ENCODE data around the gene NAGPA.

The NAGPA gene

DNA sequence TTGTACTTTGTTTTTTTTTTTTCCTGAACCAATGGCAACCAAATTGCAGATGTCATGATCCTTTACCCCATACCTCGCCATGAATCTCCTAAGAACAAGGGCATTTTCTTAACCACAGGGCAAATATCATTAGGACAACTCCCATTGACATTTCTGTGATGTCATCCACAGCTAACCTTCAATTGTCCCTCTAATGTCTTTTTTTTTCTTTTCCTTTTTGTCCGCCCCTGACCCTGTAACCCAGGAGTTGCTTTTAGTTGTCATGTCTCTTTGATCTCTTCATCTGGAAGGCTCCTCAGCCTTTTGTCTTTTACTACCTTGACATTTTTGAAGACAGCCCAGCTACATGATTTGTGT, 410 bp upstream of the NAGPA start:
- Mint-ChIP-seq H3K9me3 (no peaks in the 10 kb centered on the region), H3K27me3 (ENCODE audit: low read depth, poor library complexity) (peaks cover 21% of the 10 kb centered on the region), H3K4me3 (peak overlapping the region; percentile 90), H3K4me1 (peaks cover 30% of the 10 kb centered on the region), H3K36me3 (ENCODE audit: low read depth) (no peaks in the 10 kb centered on the region), H3K27ac (no peak overlapping the region)
- DNase-seq = no peak
- TF ChIP-seq, protein P1, sequence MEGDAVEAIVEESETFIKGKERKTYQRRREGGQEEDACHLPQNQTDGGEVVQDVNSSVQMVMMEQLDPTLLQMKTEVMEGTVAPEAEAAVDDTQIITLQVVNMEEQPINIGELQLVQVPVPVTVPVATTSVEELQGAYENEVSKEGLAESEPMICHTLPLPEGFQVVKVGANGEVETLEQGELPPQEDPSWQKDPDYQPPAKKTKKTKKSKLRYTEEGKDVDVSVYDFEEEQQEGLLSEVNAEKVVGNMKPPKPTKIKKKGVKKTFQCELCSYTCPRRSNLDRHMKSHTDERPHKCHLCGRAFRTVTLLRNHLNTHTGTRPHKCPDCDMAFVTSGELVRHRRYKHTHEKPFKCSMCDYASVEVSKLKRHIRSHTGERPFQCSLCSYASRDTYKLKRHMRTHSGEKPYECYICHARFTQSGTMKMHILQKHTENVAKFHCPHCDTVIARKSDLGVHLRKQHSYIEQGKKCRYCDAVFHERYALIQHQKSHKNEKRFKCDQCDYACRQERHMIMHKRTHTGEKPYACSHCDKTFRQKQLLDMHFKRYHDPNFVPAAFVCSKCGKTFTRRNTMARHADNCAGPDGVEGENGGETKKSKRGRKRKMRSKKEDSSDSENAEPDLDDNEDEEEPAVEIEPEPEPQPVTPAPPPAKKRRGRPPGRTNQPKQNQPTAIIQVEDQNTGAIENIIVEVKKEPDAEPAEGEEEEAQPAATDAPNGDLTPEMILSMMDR (IDR thresholded peaks at IDR 0.05) = no peak

DNA sequence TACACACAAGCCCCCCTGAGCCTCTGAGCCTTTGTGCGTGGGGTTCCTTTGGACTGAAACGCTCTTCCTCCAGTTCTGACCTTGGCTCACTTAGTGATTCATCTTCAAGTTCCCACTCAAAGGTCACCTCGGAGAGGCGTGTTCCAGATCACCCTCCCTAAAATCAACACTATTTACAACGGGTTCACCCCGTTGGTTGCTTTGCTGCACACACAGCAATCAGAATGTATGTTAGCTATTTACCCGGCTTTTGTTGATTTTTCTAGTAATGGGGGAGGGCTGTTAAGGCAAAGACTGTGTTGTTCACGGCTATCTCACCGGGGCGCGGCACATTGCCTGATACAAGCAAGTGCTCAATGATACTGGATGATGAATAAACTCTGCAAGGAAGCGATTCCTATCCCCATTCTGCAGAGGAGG, 977 bp downstream of the NAGPA start:
- Mint-ChIP-seq H3K27me3 (ENCODE audit: low read depth, poor library complexity) (peaks cover 14% of the 10 kb centered on the region), H3K36me3 (ENCODE audit: low read depth) (no peaks in the 10 kb centered on the region), H3K4me3 (peak overlapping the region; percentile 90), H3K27ac (no peak overlapping the region), H3K4me1 (peaks cover 30% of the 10 kb centered on the region), H3K9me3 (no peaks in the 10 kb centered on the region)
- TF ChIP-seq, protein P1 (IDR thresholded peaks at IDR 0.05) = no peak
- DNase-seq = no peak

DNA sequence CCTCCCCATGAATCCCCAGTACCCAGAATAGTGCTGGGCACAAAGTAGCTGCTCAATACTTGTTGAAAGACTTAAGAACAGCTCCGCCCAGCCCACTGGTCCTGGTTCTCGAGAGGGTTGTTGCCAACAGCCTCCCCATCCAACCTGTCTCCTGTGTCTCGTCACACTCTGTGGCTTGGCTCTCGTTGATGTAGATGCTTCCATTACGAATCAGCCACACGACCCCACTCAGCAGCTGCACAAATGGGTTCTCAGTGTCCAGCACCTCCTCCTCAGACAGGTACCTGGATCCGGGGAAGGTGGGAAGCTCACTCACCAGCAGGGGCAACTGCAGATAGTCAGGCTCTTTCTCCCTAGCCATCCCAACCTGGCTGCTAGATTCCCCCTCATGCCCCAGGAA, 2.1 kb downstream of the NAGPA start:
- Mint-ChIP-seq H3K27ac (no peak overlapping the region), H3K36me3 (ENCODE audit: low read depth) (no peaks in the 10 kb centered on the region), H3K4me3 (peak overlapping the region; percentile 72), H3K27me3 (ENCODE audit: low read depth, poor library complexity) (peaks cover 8% of the 10 kb centered on the region), H3K9me3 (no peaks in the 10 kb centered on the region), H3K4me1 (peaks cover 30% of the 10 kb centered on the region)
- TF ChIP-seq, protein P1 (IDR thresholded peaks at IDR 0.05) = no peak
- DNase-seq = no peak

DNA sequence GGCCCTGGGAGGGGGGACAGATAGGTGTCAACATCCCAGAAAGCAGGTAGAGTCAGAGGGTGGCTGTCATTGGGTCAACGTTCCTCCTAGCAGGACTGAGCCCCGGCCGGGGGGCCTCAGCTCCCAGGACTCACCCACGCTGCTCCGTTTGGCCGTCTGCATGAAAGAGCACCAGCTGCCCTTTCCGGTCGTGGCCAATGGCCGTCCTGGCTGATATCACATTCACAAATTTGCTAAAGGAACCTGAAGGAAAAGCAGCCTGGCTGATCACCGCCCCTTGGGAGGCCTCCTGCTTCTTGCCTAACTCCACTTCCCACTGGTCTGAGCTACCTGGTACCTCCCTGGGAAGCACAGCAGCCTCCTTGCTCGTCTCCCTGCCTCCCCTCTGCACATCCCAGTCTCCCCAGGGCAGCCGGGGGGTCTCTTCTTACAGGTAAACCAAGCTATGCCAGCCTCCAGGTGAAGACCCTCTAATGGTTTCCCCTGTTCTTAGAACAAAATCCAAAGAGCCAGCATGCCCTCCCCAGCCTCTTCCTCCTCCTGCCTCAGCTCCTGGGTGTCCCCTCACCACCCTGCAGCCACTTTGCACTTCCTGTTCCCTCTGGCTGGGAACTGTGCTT, 3.4 kb downstream of the NAGPA start:
- Mint-ChIP-seq H3K9me3 (no peaks in the 10 kb centered on the region), H3K36me3 (ENCODE audit: low read depth) (no peaks in the 10 kb centered on the region), H3K4me3 (no peak overlapping the region), H3K4me1 (peaks cover 23% of the 10 kb centered on the region), H3K27me3 (ENCODE audit: low read depth, poor library complexity) (peaks cover 7% of the 10 kb centered on the region), H3K27ac (no peak overlapping the region)
- DNase-seq = no peak
- TF ChIP-seq, protein P1 (IDR thresholded peaks at IDR 0.05) = no peak

DNA sequence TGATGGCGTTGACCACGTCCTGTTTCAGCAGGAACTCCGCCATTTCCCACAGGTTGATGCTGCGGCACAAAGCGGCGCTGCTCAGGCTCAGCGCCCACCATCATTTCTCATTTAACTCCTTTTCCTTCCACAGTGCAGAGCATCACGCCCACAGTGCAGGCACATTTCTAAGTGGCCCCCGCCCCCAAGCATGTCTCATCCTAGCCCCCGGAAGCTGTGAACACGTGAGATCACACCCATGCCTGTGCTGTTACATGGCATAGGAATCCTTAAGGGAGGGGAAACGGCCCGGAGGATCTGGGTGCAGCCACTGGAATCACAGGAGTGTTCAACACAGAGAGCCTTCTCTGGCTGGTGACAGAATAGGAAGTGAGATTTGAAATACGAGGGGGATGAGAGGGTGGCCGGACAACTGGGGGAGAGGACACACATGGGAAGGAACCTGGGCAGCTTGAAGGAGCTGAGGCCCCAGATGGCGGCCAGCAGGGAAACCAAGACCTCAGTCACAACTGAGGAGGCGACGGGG, 4.7 kb downstream of the NAGPA start:
- Mint-ChIP-seq H3K4me3 (no peak overlapping the region), H3K27me3 (ENCODE audit: low read depth, poor library complexity) (peaks cover 7% of the 10 kb centered on the region), H3K9me3 (no peaks in the 10 kb centered on the region), H3K4me1 (peaks cover 9% of the 10 kb centered on the region), H3K36me3 (ENCODE audit: low read depth) (no peaks in the 10 kb centered on the region), H3K27ac (peak overlapping the region; percentile 30)
- DNase-seq = no peak
- TF ChIP-seq, protein P1 (IDR thresholded peaks at IDR 0.05) = no peak

Data from nephron progenitor cell (in vitro differentiated cells).